ENCODE results near the gene VPS26C.
"Not testable (repeated sequence)": the region's sequence is repeated elsewhere in the genome, so short reads cannot be mapped to it uniquely, and the experiment has no call there.

The VPS26C gene

GRCh38 chr21:37227071-37228002 lies 39.8 kb downstream of the VPS26C start:
- no peak for DNase-seq

GRCh38 chr21:37226041-37226920 lies 40.9 kb downstream of the VPS26C start:
- DNase-seq = no peak

- DNase-seq = no peak
These were observed 42.0 kb downstream of the VPS26C start for GRCh38 chr21:37224861-37225839.

- DNase-seq = no peak
These were observed 43.3 kb downstream of the VPS26C start for GRCh38 chr21:37223804-37224345.

- not testable (repeated sequence) for DNase-seq
These were observed 44.9 kb downstream of the VPS26C start for GRCh38 chr21:37222248-37222647.

- peak; percentile 66 for DNase-seq
These were observed 46.0 kb downstream of the VPS26C start for GRCh38 chr21:37220981-37221664.

GRCh38 chr21:37220433-37220980 lies 46.6 kb downstream of the VPS26C start:
- no peak for DNase-seq

- no peak for DNase-seq
These were observed 47.2 kb downstream of the VPS26C start for GRCh38 chr21:37219761-37220432.

GRCh38 chr21:37214952-37215351 lies 52.2 kb downstream of the VPS26C start:
- no peak for DNase-seq

GRCh38 chr21:37210799-37211198 lies 56.3 kb downstream of the VPS26C start:
- DNase-seq = no peak

GRCh38 chr21:37210130-37210529 lies 57.0 kb downstream of the VPS26C start:
- no peak for DNase-seq

GRCh38 chr21:37208741-37209225 lies 58.4 kb downstream of the VPS26C start:
- no peak for DNase-seq

- DNase-seq = no peak
These were observed 58.9 kb downstream of the VPS26C start for GRCh38 chr21:37208056-37208721.

- DNase-seq = no peak
These were observed 59.6 kb downstream of the VPS26C start for GRCh38 chr21:37207441-37208009.

- DNase-seq = no peak
These were observed 60.6 kb downstream of the VPS26C start for GRCh38 chr21:37206496-37206895.

- DNase-seq = no peak
These were observed 62.6 kb downstream of the VPS26C start for GRCh38 chr21:37204580-37204979.

- no peak for DNase-seq
These were observed 64.7 kb downstream of the VPS26C start for GRCh38 chr21:37202221-37203110.
